ENCODE measurements around the gene CABP4. TPM values are rescaled to one million over a fixed set of nuclear protein-coding genes. Genes with fewer than 3 reads are reported as not detected.
"Not testable (repeated sequence)": the region's sequence is repeated elsewhere in the genome, so short reads cannot be mapped to it uniquely, and the experiment has no call there.

The CABP4 gene
- polyA plus RNA-seq, 3 donors: 0.33 to 1.1 (median 0.64) TPM

- DNase-seq: no peak
Measured at GRCh38 chr11:67452141-67452952, 2.8 kb upstream of the CABP4 start, which contains the start of gene GPR152. Gene GPR152, minus strand, starts transcription at chr11:67452729. Its CDS starts 5 bp downstream, at chr11:67452724.

GRCh38 chr11:67453816-67454732 is 1.1 kb upstream of the CABP4 start:
- DNase-seq: no peak

- DNase-seq: no peak
Measured at GRCh38 chr11:67456068-67456705, 1.0 kb downstream of the CABP4 start.

GRCh38 chr11:67457453-67457852 is 2.3 kb downstream of the CABP4 start:
- DNase-seq: no peak

- no peak for DNase-seq
Measured at GRCh38 chr11:67458266-67458665, 3.1 kb downstream of the CABP4 start.

GRCh38 chr11:67463186-67463585 is 8.0 kb downstream of the CABP4 start:
- no peak for DNase-seq

- DNase-seq: no peak
Measured at GRCh38 chr11:67463680-67464410, 8.7 kb downstream of the CABP4 start.

GRCh38 chr11:67464411-67465188 is 9.4 kb downstream of the CABP4 start:
- DNase-seq: peak; percentile 80

GRCh38 chr11:67465189-67465510 is 10.0 kb downstream of the CABP4 start:
- DNase-seq: no peak

- DNase-seq: not testable (repeated sequence)
Measured at GRCh38 chr11:67465530-67465929, 10.4 kb downstream of the CABP4 start.

GRCh38 chr11:67466367-67466766 is 11.2 kb downstream of the CABP4 start:
- no peak for DNase-seq

GRCh38 chr11:67466962-67467771 is 12.0 kb downstream of the CABP4 start:
- DNase-seq: no peak

GRCh38 chr11:67468056-67468455 is 12.9 kb downstream of the CABP4 start:
- DNase-seq: no peak

GRCh38 chr11:67468456-67468758 is 13.3 kb downstream of the CABP4 start:
- no peak for DNase-seq

GRCh38 chr11:67468759-67469507 is 13.8 kb downstream of the CABP4 start, which contains the start of gene TMEM134:
Gene TMEM134, minus strand, starts transcription at chr11:67469251. Its CDS starts 59 bp downstream, at chr11:67469192.
- DNase-seq: peak; percentile 91

- DNase-seq: no peak
Measured at GRCh38 chr11:67469508-67469811, 14.3 kb downstream of the CABP4 start.

GRCh38 chr11:67470337-67471002 is 15.3 kb downstream of the CABP4 start:
- no peak for DNase-seq

GRCh38 chr11:67472882-67473281 is 17.7 kb downstream of the CABP4 start:
- no peak for DNase-seq

GRCh38 chr11:67476692-67477091 is 21.5 kb downstream of the CABP4 start:
- DNase-seq: not testable (repeated sequence)

Data from renal pelvis (tissue), 4 donors.